Body of pancreas (tissue), 4 donors: Measurements from ENCODE around the gene NELFCD.

ENCODE experiments used
- CTCF ChIP-seq, 7 experiments: fragments of 450-650 bp in 4 of 7; fragments of 200-600 bp in 3 of 7; sonication (generic) in 3 of 7; IDR thresholded peaks; one replicate each; pipeline ENCODE4 v1.5.1; 2016 to 2019; ENCODE audit warnings: antibody characterized with exemption in 7 of 7
- POLR2A ChIP-seq, 3 donors: fragments of 450-650 bp; IDR thresholded peaks; one replicate each; pipeline ENCODE4 v1.6.1; 2016; ENCODE audit warnings: antibody characterized with exemption in 3 of 3, mild to moderate bottlenecking in 2 of 3

GRCh38 chr20:59033093-59033492 lies 52.0 kb downstream of the NELFCD start:
- TF ChIP-seq CTCF (IDR thresholded peaks at IDR 0.05), result no peak
- TF ChIP-seq POLR2A (IDR thresholded peaks at IDR 0.05), result no peak
